A204.1 (cell line): ENCODE data around the gene SLC6A16.
"Not testable (repeated sequence)": the region's sequence is repeated elsewhere in the genome, so short reads cannot be mapped to it uniquely, and the experiment has no call there.

ENCODE experiments used
- FAIRE-seq: peaks from 2 replicates; lab custom pipeline; 2012; peaks lifted over from hg19 to GRCh38; lab: Jason Lieb, UNC

Gene SLC6A16

DNA sequence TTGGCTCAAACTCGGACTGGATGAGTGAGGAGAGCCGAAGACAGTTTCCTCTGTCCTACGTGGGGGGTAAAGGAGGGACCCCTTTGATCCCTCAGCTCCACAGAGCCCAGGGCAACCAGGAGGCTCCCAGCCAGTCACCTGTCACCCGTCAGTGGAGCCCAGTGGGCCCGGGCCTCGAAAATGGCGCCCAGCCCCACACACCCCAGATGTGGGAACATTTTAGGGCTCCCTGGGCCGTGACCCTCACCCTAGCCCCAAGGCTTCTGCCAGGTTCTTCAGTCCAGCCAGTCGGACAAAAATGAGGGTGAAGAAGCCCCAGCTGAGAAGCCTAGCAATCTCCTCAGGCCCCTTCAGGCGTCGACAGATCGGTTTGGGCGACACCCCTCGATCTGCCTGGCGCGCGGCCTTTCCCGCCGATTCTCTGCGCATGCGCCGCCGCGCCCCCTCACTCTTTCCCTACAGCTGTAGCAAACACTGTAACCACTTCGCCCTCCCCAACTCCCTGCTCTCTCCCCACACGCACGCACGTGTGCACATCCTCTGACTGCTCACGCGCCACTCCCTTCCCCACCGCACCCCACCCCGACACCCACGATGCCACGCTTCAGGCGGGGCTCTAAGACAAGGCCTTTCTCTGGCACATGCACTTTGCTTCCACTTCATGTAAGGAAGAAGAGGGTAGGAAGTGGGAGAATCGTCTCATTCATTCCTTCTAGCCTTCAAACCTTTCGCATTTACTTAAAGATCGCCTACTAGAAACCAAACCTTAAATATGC lies at the start of gene SLC6A16:
SLC6A16 (minus strand) TSS at position 391 of the 776 bp plus-strand sequence. CDS start 13,844 bp downstream, outside the sequence.
- no peak for FAIRE-seq

DNA sequence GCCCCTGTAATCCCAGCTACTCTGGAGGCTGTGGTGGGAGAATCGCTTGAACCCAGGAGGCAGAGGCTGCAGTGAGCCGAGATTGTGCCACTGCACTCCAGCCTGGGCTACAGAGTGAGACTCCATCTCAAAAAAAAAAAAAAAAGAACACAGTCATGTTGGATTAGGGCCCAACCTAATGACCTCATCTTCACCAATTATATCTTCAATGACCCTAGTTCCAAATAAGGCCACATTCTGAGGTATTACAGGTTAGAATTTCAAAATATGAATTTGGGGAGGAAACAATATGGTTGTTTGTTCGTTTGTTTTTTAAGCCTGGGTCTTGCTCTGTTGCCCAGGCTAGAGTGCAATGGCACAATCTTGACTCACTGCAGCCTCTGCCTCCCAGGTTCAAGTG lies 48.2 kb upstream of the SLC6A16 start:
- FAIRE-seq, result not testable (repeated sequence)

GRCh38 chr19:49371184-49371583 lies 46.2 kb upstream of the SLC6A16 start:
- peak; percentile 74 for FAIRE-seq

DNA sequence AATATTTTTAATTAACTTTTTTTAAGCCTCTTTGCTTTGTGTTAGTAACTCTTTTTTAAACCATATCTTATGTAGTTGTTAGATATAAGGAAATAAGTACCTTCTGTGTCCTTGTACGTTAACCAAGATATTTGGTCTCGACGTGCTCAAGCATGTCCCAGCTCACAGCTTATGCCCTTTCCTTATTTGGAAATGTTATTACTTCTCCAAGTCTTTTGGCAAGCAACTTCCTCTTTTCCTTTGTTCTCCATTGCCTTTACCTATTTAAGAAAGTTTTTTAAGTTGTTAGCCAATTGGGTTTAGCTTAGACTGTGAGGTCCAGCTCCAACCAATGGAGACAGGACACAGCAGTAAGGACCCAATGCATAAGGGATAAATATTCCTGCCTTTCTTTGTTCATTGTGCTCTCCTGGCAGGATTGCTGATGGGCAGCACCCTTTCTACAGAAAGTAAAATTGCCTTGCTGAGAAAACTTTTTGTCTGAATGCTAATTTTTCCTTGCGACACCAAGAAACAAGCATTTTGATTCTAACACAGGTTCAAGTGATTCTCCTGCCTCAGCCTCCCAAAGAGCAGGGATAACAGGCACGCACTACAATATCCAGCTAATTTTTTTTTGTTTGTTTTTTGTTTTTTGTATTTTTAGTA lies 43.8 kb upstream of the SLC6A16 start:
- no peak for FAIRE-seq

DNA sequence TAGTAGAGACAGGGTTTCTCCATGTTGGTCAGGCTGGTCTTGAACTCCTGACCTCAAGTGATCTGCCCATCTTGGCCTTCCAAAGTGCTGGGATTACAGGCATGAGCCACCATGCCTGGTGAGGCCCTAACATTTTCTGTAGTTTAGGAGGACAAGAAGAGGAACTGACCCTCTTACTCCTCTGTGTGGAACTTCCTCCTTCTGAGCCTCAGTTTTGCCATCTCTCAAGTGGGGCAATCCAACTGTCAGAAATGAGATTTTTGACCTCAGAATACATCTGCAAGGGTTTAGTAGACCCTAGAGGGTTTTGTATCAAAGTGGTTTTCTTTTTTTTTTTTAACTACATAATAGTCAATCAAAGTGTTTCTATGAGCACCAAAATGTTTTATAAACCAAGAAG lies 41.1 kb upstream of the SLC6A16 start:
- no peak for FAIRE-seq

GRCh38 chr19:49364083-49364737 lies 39.2 kb upstream of the SLC6A16 start:
- FAIRE-seq, result no peak

DNA sequence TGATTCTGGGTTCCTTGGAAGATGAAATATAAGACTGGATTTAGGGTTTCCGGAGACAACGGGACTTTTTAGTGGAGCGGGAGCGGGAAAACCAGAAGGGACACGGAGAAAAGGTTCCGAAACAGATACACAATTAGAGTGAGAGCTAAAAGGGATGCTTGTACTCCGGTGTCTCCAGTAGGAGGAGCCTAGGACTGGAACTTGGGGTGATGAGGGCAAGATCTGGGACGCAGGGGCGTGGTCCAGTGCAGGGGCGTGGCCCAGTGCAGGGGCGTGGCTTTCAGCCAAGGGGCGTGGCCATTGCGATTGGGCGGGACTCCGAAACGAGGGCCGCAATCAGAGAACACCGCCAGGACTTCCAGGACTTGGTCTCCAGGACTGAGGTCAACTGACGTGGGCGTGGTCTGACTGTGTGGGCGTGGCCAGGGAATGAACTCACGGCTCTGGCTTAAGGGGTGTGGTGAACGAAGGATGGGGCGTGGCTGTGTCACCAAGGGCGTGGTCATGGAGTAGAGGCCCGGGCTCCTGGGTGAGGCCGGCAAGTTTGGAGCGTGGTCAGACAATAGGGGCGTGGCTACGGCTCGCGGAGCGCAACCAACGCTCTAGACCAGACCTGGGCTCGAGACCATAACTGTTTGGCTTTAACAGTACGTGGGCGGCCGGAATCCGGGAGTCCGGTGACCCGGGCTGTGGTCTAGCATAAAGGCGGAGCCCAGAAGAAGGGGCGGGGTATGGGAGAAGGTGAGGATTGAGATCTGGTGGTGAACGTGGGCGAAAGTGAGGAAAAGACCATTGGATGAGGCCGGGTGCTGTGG lies 38.5 kb upstream of the SLC6A16 start, which contains the start of gene DKKL1:
DKKL1 (plus strand) TSS at position 610 of the 815 bp plus-strand sequence; CDS start at position 732, 122 bp downstream.
- peak; percentile 100 for FAIRE-seq

GRCh38 chr19:49362929-49363267 lies 37.9 kb upstream of the SLC6A16 start:
- FAIRE-seq, result no peak

GRCh38 chr19:49362048-49362928 lies 37.3 kb upstream of the SLC6A16 start, which contains the start of gene TEAD2:
TEAD2 (minus strand) TSS chr19:49362416; CDS start chr19:49360075, 2,341 bp downstream.
- FAIRE-seq, result no peak

DNA sequence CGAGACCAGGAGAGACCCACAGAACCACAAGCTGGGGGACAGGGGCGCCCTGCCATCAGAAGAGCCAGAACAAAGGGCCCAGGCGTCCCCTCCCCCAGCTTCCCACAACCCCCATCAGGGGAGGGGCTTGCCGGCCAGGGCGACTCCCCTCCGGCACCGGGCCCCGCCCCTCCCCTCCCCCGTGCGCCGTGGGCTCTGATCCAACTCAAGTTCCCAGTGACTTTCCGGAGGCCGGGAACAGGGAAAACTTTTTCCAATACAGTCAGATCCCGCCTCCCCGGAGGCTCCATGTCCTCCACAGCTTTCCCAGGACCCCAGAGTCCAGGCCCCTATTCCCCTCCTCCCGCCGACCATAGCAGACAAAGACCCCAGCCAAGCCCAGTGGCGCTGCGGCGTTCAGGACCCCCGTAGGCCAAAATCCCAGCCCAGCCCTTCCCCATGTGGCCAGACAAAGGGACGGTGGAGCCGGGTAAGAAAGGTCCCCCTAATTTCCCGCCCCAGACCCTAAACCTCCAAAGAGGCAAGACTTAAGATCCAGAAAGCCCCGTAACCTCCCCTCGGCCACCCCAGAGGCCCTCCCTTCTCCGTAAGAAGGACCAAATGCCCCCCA lies 36.6 kb upstream of the SLC6A16 start:
- FAIRE-seq, result no peak

GRCh38 chr19:49359851-49360820 lies 35.1 kb upstream of the SLC6A16 start:
- FAIRE-seq, result no peak

- FAIRE-seq, result no peak
Observed at GRCh38 chr19:49357186-49357585, 32.2 kb upstream of the SLC6A16 start.

DNA sequence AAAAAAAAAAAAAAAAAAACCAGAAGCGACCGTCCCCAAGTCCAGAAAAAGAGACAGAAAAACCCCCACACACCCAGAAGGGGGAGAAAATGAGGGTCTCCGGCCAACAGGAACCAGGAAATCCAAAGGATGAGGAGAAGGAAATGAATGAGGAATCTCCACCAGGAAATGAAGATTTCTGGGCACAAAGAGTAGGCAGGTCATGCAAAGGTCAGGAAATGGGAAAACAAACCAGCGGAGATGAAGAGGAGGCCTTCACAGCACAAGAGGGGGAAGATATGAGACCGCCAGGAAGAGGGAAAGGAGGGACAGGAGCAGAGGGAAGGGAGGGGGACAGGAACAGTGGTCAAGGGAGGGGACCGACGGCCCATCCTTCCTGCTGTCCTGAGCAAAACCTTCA lies 31.4 kb upstream of the SLC6A16 start:
- FAIRE-seq, result no peak

- no peak for FAIRE-seq
Observed at GRCh38 chr19:49355909-49356353, 30.9 kb upstream of the SLC6A16 start.

- no peak for FAIRE-seq
Observed at GRCh38 chr19:49349567-49349966, 24.6 kb upstream of the SLC6A16 start.

DNA sequence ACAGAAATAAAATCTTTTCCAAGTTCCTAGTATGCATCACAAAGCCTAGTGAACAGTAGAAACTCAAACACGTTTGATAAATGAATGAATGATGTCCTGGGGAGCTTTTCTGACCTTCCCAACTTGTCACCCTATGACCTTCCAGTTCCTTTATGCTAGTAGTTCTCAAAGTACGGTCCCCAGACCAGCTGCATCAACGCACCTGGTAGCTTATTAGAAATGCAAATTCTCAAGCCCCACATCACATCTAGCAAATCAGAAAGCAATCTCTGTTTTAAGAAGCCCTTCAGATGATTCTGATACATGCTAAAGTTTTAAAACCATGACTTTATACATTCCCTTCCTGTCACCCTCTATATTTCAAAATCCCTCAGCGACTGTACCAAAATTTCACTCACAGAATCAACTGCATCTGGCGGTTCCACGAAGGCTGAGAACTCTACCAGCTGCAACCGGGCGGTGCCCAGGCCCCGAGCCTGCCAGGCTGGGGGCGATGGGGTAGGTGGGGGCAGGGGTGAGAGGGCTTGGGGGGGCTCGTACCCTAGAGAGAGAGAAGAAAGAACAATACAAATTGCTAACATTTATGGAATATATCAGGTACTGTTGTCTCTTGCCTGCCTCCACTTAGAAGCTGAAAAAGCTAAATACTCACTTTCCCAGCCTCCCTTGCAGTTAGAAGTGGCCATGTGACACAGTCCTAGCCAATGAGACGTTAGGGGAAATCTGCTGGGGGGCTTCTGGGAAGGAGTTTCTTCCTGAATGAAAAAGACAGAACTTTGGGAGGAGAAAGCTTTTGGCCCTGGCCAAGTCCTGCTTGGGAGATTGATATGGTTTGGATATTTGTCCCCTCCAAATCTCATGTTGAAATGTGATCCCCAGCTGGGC lies 23.6 kb upstream of the SLC6A16 start:
- no peak for FAIRE-seq

DNA sequence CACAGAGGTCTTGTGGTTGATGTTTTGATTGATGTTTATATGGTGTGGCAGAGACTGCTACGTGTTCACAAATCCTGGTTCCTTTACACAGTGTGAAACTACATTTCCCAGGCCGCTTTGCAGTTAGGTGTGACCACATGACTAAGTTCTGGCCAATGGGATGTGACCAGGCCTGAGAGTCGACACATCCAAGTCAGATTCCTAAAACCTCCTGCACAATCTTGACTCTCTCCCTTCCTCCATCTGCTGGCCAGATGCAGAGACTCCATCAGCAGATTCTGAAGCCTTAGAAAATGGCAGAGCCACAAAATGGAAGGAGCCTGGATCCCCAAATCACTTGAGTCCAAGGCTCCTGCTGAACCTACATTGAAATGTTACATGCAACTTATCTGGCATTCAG lies 22.8 kb upstream of the SLC6A16 start:
- FAIRE-seq, result peak; percentile 85

- FAIRE-seq, result no peak
Observed at GRCh38 chr19:49347191-49347590, 22.2 kb upstream of the SLC6A16 start.
